IMR-90 (cell line): ENCODE data around the gene SCLY. TPM values are rescaled to one million over a fixed set of nuclear protein-coding genes. Genes with fewer than 3 reads are reported as not detected.

Source experiments
- ATAC-seq: fragments of 200-7000 bp; cut with Tn5 transposase; 2 replicates; pipeline ENCODE4 v1.9.1; 2020; ENCODE audit warnings: low read depth, mild to moderate bottlenecking, moderate library complexity
- BruUV-seq: library from RNA; stranded (reverse); fragments of 400-500 nt; replicated peaks from 2 replicates; lab custom pipeline; 2021; lab: Mats Ljungman, UMichigan
- CTCF ChIA-PET: fragments of 300-600 bp; formaldehyde crosslinking; extraction: SDS; loops from one replicate; lab custom pipeline; 2021; ENCODE audit warnings: antibody characterized with exemption; lab: Yijun Ruan, JAX
- POLR2A ChIA-PET: fragments of 300-600 bp; sonication (Branson Sonifier 250); formaldehyde crosslinking; loops from one replicate; lab custom pipeline; 2022; ENCODE audit warnings: antibody characterized with exemption; ENCODE audit not compliant: unreplicated experiment; lab: Charles Lee
- DNase-seq: peaks from one replicate; pipeline ENCODE4 v3.0.0; 2013
- H2AFZ ChIP-seq: replicated peaks from 2 replicates; pipeline ENCODE3; 2013; ENCODE audit warnings: low read length, mild to moderate bottlenecking; ENCODE audit not compliant: poor library complexity
- H2AK5ac ChIP-seq: 2 replicates; pipeline ENCODE4 v1.6.1; 2013; ENCODE audit warnings: low read depth, low read length, inconsistent platforms
- H2AK9ac ChIP-seq: replicated peaks from 2 replicates; pipeline ENCODE3; 2013; ENCODE audit warnings: mild to moderate bottlenecking, low read depth, low read length, moderate library complexity; ENCODE audit not compliant: poor library complexity
- H2BK120ac ChIP-seq: 2 replicates; pipeline ENCODE4 v1.6.1; 2013; ENCODE audit warnings: low read depth, low read length, inconsistent platforms
- H2BK15ac ChIP-seq: 3 replicates; pipeline ENCODE4 v1.6.1; 2013; ENCODE audit warnings: low read depth, low read length, inconsistent platforms
- H2BK20ac ChIP-seq: 2 replicates; pipeline ENCODE4 v1.6.1; 2013; ENCODE audit warnings: low read depth, mild to moderate bottlenecking, inconsistent platforms, low read length, moderate library complexity
- H2BK5ac ChIP-seq: 2 replicates; pipeline ENCODE4 v1.6.1; 2013; ENCODE audit warnings: mild to moderate bottlenecking, low read depth, low read length, inconsistent platforms; ENCODE audit not compliant: poor library complexity, severe bottlenecking
- H3K14ac ChIP-seq: replicated peaks from 2 replicates; pipeline ENCODE4 v1.6.1; 2013; ENCODE audit warnings: low read depth, low read length, inconsistent platforms
- H3K18ac ChIP-seq: 2 replicates; pipeline ENCODE4 v1.6.1; 2013; ENCODE audit warnings: low read depth, low read length, control low read depth
- H3K23ac ChIP-seq: 2 replicates; pipeline ENCODE4 v1.6.1; 2013; ENCODE audit warnings: low read depth, low read length, inconsistent platforms
- H3K27ac ChIP-seq: 2 replicates; pipeline ENCODE4 v1.5.1; 2013; ENCODE audit warnings: mild to moderate bottlenecking, control low read depth, low read length; ENCODE audit not compliant: insufficient read depth
- H3K27me3 ChIP-seq: 2 replicates; pipeline ENCODE4 v1.6.1; 2013; ENCODE audit warnings: low read length; ENCODE audit not compliant: control insufficient read depth, insufficient read depth
- H3K36me3 ChIP-seq: 2 replicates; pipeline ENCODE4 v1.6.1; 2013; ENCODE audit warnings: low read length, mixed read lengths; ENCODE audit not compliant: control insufficient read depth, insufficient read depth
- H3K4ac ChIP-seq: 2 replicates; pipeline ENCODE4 v1.6.1; 2013; ENCODE audit warnings: low read depth, low read length, inconsistent platforms
- H3K4me1 ChIP-seq: 2 replicates; pipeline ENCODE4 v1.6.1; 2013; ENCODE audit warnings: low read length, mixed read lengths; ENCODE audit not compliant: control insufficient read depth, insufficient read depth
- H3K4me2 ChIP-seq: 2 replicates; pipeline ENCODE4 v1.6.1; 2013; ENCODE audit warnings: low read depth, mild to moderate bottlenecking, control low read depth, low read length, moderate library complexity
- H3K4me3 ChIP-seq: 2 replicates; pipeline ENCODE4 v1.5.1; 2013; ENCODE audit warnings: low read depth, mild to moderate bottlenecking, control low read depth, low read length, moderate library complexity; ENCODE audit not compliant: insufficient read depth
- H3K56ac ChIP-seq: 2 replicates; pipeline ENCODE4 v1.6.1; 2013; ENCODE audit warnings: low read length, inconsistent platforms; ENCODE audit not compliant: insufficient read depth; ENCODE audit errors: extremely low read depth
- H3K79me1 ChIP-seq, 2 experiments: 2 replicates each; pipeline ENCODE4 v1.6.1; 2013; ENCODE audit warnings: low read length in 2 of 2, inconsistent platforms in 1 of 2, low read depth in 1 of 2
- H3K9ac ChIP-seq: 2 replicates; pipeline ENCODE4 v1.6.1; 2013; ENCODE audit warnings: low read depth, low read length, control low read depth
- H3K9me1 ChIP-seq: 2 replicates; pipeline ENCODE4 v1.6.1; 2013; ENCODE audit warnings: low read length, inconsistent platforms; ENCODE audit not compliant: insufficient read depth
- H3K9me3 ChIP-seq: 2 replicates; pipeline ENCODE4 v1.6.1; 2013; ENCODE audit warnings: low read length; ENCODE audit not compliant: control insufficient read depth, insufficient read depth
- H4K20me1 ChIP-seq: 2 replicates; pipeline ENCODE4 v1.6.1; 2013; ENCODE audit warnings: low read length, inconsistent platforms; ENCODE audit not compliant: insufficient read depth
- H4K5ac ChIP-seq: 2 replicates; pipeline ENCODE4 v1.6.1; 2013; ENCODE audit warnings: mild to moderate bottlenecking, low read depth, low read length, control low read depth
- H4K8ac ChIP-seq, 2 experiments: 2 replicates each; pipeline ENCODE4 v1.6.1; 2013; ENCODE audit warnings: low read depth in 2 of 2, low read length in 2 of 2, control low read depth in 1 of 2, inconsistent platforms in 1 of 2
- H4K91ac ChIP-seq: 2 replicates; pipeline ENCODE4 v1.6.1; 2013; ENCODE audit warnings: low read depth, low read length, inconsistent platforms; ENCODE audit not compliant: insufficient read depth
- CHD1 ChIP-seq: IDR thresholded peaks from 2 replicates; pipeline ENCODE4 v1.6.1; 2012; ENCODE audit warnings: low read depth, low read length, improper control_type of control experiment
- NFE2L2 ChIP-seq: fragments of 150-350 bp; IDR thresholded peaks from 2 replicates; pipeline ENCODE4 v1.6.1; 2016; ENCODE audit warnings: low read depth, mild to moderate bottlenecking, low read length
- POLR2A ChIP-seq: IDR thresholded peaks from 2 replicates; pipeline ENCODE4 v1.6.1; 2012; ENCODE audit warnings: mild to moderate bottlenecking, low read depth, low read length
- RAD21 ChIP-seq: IDR thresholded peaks from 2 replicates; pipeline ENCODE4 v1.6.1; 2012; ENCODE audit warnings: low read length, improper control_type of control experiment
- RCOR1 ChIP-seq: IDR thresholded peaks from 2 replicates; pipeline ENCODE4 v1.6.1; 2012; ENCODE audit warnings: mild to moderate bottlenecking, low read length, improper control_type of control experiment; ENCODE audit not compliant: insufficient replicate concordance
- SMC3 ChIP-seq: fragments of 150-350 bp; IDR thresholded peaks from 2 replicates; pipeline ENCODE4 v1.6.1; 2016; ENCODE audit warnings: low read depth, mild to moderate bottlenecking, antibody characterized with exemption, low read length, moderate library complexity
- USF2 ChIP-seq: fragments of 150-350 bp; IDR thresholded peaks from 2 replicates; pipeline ENCODE4 v1.6.1; 2017; ENCODE audit warnings: mild to moderate bottlenecking, antibody characterized with exemption, low read length, low read depth
- WGBS, 2 experiments: methylation state at CpG; one replicate each; pipeline versions ENCODE4 v1.1.5 to v1.1.7; 2013; ENCODE audit warnings: missing lambda C conversion rate in 2 of 2; ENCODE audit not compliant: insufficient read length in 1 of 2; ENCODE audit errors: extremely low coverage in 2 of 2; 5-methylcytosine and 5-hydroxymethylcytosine counted together
- dilution Hi-C: fragments of 300-500 bp; cut with HindIII; formaldehyde crosslinking; loops from one replicate; pipeline ENCODE4 v1.14.3; 2018; ENCODE audit warnings: low sequenced_read_pairs; ENCODE audit not compliant: unreplicated experiment
- in situ Hi-C: fragments of 300-500 bp; cut with MboI; formaldehyde crosslinking; loops from 3 replicates; pipeline ENCODE4 v1.14.3; 2019; ENCODE audit warnings: low sequenced_read_pairs, inconsistent platforms, mixed read lengths
- intact Hi-C: fragments of 100-400 bp; cut with micrococcal nuclease; formaldehyde crosslinking; loops from 2 replicates; pipeline ENCODE4 v1.10.0; 2022
- polyA plus RNA-seq, 3 experiments: library from polyadenylated mRNA; depleted of rRNA; stranded (reverse); fragments of >200 nt; gene quantifications; 2 replicates each; pipeline ENCODE4 v1.2.3, GENCODE V29; 2012; ENCODE audit warnings: low replicate concordance in 1 of 3
- total RNA-seq: library from RNA; depleted of rRNA; stranded (reverse); fragments of >200 nt; gene quantifications from 2 replicates; pipeline ENCODE4 v1.2.3, GENCODE V29; 2012

SCLY gene
- total and polyA plus RNA-seq, 2 of the 4 experiments (the other 2 are of a cell fraction): 8.6 to 10.5 TPM

DNA sequence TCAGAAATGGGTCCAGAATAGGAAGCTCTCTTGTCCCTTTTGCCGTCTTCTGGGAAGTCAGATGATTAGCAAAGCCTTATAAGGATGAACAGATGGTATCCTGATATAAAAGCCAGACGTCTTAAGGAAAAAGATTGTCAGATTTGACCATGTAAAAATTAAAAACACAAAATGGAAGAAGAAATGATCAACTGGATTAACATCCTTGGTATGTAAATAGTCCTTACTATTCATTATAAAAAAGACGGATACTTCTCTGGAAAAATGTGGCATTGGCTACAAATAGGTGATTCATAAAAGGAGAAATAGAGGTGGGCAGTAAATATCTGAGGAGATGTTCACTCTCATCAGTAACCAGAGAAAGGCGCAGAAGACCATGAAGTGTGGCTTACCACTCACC lies 33.7 kb upstream of the SCLY start:
- no peaks in the 10 kb centered on the region for H3K9me3 ChIP-seq
- no peaks in the 10 kb centered on the region; the same call in 1 of the 2 replicates for H4K20me1 ChIP-seq
- peak overlapping the region; percentile 79 to 81 for H4K8ac ChIP-seq
- WGBS, 2 experiments: no CpG with 5 or more reads among the region's 4 CpGs
- H3K36me3 ChIP-seq: peaks cover 28% of the 10 kb centered on the region
- in situ Hi-C loops (no loop called here), dilution Hi-C loops (no loop called here), intact Hi-C loops (no loop called here)
- no TSS peak for BruUV-seq
- TF ChIP-seq POLR2A (no peak), RAD21 (no peak), NFE2L2 (no peak), USF2 (no peak), RCOR1 (no peak), CHD1 (no peak), SMC3 (no peak; the same call in 1 of the 2 replicates)
- H3K14ac ChIP-seq: peak overlapping the region; percentile 43
- H3K18ac ChIP-seq: peak overlapping the region; percentile 27
- peaks cover 11% of the 10 kb centered on the region for H3K4me1 ChIP-seq
- H3K9ac ChIP-seq: peak overlapping the region; percentile 6; the same call in 1 of the 2 replicates
- H3K23ac ChIP-seq: no peak overlapping the region
- ChIA-PET POLR2A (no interaction called here), CTCF (no interaction called here)
- H2BK120ac ChIP-seq: peak overlapping the region; percentile 75
- peaks cover 12 to 46% of the 10 kb centered on the region in 2 experiments; a peak in 3 of 4 replicates for H3K79me1 ChIP-seq
- peak overlapping the region; percentile 73 for H2BK20ac ChIP-seq
- no peak overlapping the region for H2AK9ac ChIP-seq
- peak overlapping the region; percentile 97 for H3K27ac ChIP-seq
- H3K4me3 ChIP-seq: no peak overlapping the region
- peak overlapping the region; percentile 49; the same call in 1 of the 2 replicates for H2AK5ac ChIP-seq
- H2BK15ac ChIP-seq: peak overlapping the region; percentile 92; the same call in 1 of the 3 replicates
- peak overlapping the region; percentile 75 for H4K5ac ChIP-seq
- H2AFZ ChIP-seq: no peak overlapping the region
- H3K4ac ChIP-seq: peak overlapping the region; percentile 86
- H4K91ac ChIP-seq: peak overlapping the region; percentile 75
- peak overlapping the region; percentile 52; the same call in 1 of the 2 replicates for H3K56ac ChIP-seq
- peak overlapping the region; percentile 58 for H2BK5ac ChIP-seq
- H3K27me3 ChIP-seq: no peaks in the 10 kb centered on the region
- ATAC-seq: peak; percentile 77
- H3K4me2 ChIP-seq: peak overlapping the region; percentile 14; the same call in 1 of the 2 replicates
- DNase-seq: peak; percentile 75
- peaks cover 32% of the 10 kb centered on the region for H3K9me1 ChIP-seq
